ENCODE results near the gene CDK11A.
"Not testable (repeated sequence)": the region's sequence is repeated elsewhere in the genome, so short reads cannot be mapped to it uniquely, and the experiment has no call there.

Gene CDK11A

GRCh38 chr1:1683104-1683905 is 40.9 kb downstream of the CDK11A start:
- peak; percentile 49 for DNase-seq (ENCODE audit: low spot score)

DNA sequence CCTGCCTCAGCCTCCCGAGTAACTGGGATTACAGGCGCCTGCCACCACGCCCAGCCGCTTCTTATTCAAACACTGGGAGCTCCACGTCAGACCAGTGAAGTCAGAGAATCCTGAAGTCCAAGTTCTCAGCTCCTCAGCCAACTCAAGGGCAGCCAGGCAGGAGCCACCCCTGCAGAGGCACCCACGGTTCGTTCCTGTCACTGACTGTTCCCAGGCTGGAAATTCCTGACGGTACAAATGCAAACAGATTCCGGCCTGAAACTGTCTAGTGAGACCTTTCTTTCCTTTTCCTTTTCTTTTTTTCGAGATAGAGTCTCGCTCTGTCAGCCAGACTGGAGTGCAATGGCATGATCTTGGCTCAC is 43.3 kb downstream of the CDK11A start:
- DNase-seq (ENCODE audit: low spot score), result no peak

DNA sequence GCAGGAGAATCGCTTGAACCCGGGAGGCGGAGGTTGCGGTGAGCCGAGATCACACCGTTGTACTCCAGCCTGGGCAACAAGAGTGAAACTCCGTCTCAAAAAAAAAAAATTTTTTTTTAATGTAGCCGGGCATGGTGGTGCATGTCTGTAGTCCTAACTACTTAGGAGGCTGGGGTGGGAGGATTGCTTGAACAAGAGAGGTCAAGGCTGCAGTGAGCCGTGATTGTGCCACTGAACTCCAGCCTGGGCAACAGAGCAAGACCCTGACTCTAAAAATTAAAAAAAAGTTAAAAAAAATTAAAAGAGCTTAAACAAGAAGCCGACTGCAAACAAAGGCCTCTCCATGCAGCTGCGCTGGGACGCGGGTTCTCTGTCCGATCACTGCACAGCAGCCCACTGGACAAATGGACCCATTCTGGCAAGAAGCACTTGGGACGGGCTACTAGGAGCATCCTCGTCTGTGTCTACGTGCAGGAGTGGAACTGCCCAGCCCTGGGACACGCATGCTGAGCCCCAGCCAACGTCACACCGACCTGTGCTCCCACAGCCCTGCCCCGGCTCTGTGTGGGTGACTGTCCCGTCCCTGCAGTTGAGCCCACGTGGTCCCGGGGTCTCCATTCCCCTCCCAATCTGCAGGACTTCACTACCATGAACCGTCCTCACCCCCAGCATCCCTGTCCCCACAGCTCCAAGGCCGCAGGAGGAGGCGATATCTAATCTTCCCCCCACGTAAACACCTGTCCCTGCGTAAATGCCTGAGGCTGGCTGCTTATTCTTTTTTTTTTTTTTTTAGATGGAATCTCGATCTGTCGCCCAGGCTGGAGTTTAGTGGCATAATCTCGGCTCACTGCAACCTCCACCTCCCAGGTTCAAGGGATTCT is 43.9 kb downstream of the CDK11A start:
- DNase-seq (ENCODE audit: low spot score), result peak; percentile 1

DNA sequence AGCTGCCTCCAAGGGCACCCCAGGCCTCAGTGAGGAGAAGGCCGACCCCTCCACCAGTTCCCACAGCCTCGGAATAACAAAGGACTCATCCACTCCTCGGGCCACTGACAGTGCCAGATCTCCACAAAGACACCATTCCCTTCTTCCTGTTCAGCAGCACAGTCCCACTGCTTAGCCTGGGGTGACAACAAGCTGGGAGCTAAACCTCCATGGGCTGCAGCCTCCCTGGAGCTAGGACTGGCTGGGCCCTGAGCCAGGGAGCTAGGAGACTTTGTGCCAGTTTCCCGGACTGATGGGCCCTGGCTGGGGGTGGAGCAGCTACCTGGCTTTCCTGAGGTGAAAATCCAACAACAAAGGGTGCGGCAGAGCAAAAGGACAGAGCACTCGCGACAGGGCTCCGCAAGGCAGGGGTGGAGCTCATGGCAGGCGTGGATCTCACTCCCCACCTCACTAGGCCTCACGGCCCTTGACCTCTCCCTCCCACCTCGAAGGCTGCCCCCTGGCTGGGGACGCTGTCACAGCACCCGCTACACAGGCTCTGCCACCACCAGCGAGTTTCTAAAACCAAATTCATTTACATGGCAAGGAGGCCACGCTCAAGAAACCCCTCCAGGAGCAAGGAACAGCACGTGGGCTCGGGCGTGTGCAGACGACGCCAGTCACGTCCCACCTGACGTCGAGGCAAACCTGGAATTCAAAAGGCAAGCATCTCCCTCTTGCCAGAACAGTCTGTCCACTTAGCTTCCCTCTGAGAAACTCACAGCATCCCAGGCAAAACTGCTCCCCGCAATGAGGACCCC is 45.4 kb downstream of the CDK11A start:
- peak; percentile 82 for DNase-seq (ENCODE audit: low spot score)

GRCh38 chr1:1677718-1678580 is 46.2 kb downstream of the CDK11A start:
- no peak for DNase-seq (ENCODE audit: low spot score)

- DNase-seq (ENCODE audit: low spot score), result not testable (repeated sequence)
Measured at GRCh38 chr1:1676087-1676486, 48.1 kb downstream of the CDK11A start.

- not testable (repeated sequence) for DNase-seq (ENCODE audit: low spot score)
Measured at GRCh38 chr1:1675218-1675617, 48.9 kb downstream of the CDK11A start.

GRCh38 chr1:1674806-1675205 is 49.4 kb downstream of the CDK11A start:
- DNase-seq (ENCODE audit: low spot score), result not testable (repeated sequence)

DNA sequence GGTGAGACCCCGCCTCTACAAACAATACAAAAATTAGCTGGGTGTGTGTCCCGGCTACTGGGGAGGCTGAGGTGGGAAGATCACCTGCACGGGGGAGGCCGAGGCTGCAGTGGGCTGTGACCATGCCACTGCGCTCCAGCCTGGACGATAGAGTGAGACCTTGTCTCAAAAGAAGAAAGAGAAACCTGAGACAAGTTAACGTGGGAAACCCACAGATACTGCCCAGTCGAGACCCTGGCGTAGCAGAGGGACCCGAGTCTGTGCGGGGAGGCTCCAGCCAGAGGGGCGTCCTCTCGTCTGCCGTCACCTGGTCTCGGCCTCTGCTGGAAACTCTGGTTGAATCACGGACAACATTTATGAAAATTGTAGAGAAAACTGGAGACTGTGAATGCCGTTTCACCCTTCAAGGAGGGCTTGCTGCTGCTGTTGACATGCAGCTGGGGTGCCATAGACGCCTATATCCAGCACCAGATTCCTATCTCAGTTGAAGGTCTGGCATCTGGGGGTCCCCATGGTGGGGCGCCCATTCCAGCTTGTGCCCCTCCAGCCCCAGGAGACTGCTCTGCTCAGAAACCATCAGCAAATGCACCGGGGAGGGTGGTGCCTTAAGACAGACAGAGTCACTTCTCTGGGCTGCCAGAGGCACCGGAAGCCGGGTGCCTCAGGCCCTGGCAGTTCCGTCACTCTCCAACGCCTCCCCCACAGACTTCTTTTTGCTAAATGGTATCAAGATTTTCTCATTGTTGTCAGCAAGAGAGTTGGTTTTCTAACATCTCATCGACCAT is 51.8 kb downstream of the CDK11A start:
- DNase-seq (ENCODE audit: low spot score), result no peak

DNA sequence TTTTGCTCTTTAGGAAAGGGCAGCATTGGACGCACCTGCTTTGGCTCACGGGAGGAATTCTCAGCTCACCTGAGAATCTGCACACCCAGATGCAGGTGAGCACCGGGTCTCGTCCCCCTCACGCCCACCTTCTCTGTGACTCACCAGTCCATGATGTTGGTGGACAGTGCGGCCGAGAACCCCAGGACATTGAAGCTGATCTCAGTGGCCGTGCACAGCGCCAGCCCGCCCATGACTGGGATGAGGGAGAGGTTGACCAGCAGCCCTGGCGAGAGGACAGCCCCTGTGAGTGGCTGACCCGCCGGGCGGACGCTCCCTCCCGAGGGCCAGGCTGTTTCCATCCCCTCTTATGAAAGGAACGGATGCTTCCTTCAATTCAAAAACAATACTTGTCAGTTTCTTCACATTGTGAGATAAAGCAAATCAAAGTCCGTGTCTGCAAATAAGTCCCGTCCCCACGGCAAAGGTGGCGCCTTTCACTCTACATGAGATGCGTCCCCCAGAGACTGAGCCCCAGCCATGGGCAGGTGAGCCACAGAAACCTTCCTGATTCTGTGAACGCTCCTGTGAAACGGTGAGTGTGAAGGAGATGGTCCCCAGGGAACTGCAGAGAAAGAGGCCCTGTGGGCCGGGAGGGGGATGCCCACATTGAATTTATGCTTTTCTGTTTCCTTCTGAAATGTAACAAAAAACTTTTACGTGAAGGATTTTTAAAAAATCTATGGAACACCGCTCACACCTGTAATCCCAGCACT is 52.6 kb downstream of the CDK11A start:
- DNase-seq (ENCODE audit: low spot score), result no peak

GRCh38 chr1:1670866-1671265 is 53.3 kb downstream of the CDK11A start:
- no peak for DNase-seq (ENCODE audit: low spot score)

- no peak for DNase-seq (ENCODE audit: low spot score)
Measured at GRCh38 chr1:1669468-1670440, 54.4 kb downstream of the CDK11A start.

DNA sequence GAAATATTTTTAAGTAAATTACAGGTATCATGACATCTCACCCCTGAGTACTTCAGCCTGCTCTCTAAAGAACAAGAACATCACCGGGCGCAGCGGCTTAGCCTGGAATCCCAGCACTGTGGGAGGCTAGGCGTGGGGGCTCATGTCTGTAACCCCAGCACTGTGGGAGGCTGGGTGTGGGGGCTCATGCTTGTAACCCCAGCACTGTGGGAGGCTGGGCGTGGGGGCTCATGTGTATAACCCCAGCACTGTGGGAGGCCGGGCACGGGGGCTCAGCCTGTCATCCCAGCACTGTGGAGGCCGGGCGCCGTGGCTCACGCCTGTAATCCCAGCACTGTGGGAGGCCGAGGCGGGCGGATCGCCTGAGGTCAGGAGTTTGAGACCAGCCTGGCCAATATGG is 57.6 kb downstream of the CDK11A start:
- DNase-seq (ENCODE audit: low spot score), result no peak

GRCh38 chr1:1665815-1666251 is 58.3 kb downstream of the CDK11A start:
- DNase-seq (ENCODE audit: low spot score), result peak; percentile 77

DNA sequence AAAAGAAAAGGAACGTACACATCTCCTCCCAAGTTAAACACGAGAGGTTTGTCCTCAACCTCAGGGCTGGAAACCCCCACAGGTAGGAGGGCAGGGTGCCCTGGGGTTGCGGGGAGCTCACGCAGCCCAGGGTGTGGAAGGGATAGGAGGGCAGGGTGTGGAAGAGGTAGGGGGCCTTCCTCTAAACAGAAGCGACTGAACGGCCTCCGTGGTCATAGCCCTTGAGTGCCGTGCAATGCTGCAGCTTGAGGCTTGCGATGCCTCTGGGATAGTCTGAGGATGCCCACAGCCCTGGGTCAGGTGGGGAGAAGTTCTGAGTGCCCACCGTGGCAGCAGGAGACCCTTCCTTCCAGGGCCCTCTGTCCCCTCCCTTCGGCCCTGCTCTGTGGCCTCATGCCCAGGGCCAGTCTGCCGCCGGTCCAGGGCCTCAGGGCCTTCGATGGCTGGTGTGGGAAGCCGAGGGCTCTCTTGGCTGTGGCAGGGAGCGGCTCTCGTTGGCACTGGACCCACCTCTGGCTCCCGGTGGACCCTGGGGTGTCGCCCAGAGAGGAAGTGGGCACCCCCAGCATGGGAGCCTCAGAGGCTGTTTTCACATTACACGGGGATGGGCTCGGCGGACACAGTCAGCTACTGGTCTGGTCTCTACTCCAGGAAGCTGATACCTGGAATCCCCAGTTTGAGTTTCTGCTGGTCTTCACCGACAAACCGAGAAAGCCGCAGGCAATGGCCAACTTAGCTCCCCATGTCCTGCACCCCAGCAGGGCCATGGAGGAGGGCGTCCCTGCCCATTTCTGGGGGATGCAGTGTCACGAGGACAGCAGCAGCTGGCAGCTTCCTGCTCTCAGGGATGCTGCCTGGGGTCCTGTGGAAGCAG is 59.0 kb downstream of the CDK11A start:
- no peak for DNase-seq (ENCODE audit: low spot score)

DNA sequence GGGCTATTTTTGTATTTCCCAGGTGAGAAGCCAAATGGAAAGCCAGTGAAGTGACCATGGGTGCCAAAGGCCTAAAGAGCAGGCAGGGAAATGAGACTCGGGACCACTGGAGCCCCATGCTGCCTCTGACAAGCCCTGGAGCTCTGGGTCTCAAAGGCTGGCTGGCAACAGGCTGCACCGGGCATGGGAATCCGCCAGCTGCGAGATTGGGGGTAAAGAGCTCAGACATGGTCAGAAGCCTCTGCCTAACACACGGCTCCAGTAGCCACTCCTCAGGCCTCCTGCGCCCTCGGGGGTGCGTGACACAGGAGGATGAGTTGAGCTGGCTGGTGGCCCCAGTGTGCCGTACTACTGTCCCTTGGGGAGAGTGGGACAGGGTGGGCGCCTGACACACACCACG is 59.8 kb downstream of the CDK11A start:
- DNase-seq (ENCODE audit: low spot score), result not testable (repeated sequence)

DNA sequence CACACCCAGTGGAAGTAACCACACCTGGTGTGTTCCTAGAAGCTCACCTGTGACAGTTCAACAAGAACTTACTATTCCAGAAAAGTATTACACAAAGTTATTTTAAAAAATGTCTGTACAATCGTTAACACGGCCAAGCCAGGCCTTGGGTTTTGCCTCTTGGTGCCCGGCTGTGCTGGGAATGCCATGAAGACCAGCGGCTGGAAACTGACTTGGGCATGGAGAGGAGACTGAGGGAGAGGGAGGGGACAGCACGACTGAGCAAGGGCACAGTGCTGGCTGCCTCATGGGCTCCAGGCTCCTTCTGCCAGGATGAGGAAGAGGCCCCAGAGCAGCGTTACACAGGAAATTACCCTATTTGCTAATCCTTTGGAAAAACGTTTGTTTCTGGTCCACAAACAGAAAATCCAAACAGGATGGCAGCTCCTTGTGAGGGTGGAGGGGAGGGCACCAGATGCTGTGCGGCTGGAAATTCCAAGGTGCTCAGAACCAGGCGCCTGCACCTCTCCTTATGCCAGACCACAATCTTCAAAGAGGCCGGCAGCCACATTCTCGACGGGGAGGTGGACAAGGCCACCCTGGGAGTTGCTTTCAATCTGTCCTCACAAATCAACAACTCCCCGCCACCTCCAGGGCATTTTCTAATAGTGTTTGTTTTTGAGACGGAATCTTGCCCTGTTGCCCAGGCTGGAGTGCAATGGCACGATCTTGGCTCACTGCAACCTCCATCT is 61.2 kb downstream of the CDK11A start:
- DNase-seq (ENCODE audit: low spot score), result not testable (repeated sequence)

Measured in iPS-NIHi11 (cell line).